ENCODE data around the gene COPS3. TPM values are rescaled to one million over a fixed set of nuclear protein-coding genes. Genes with fewer than 3 reads are reported as not detected.

COPS3 gene
- total and polyA plus RNA-seq, 9 of the 15 experiments (the other 6 are each of a cell fraction or from before 2014, with no cell fraction given) = 92.4 to 295 (median 167) TPM

DNA sequence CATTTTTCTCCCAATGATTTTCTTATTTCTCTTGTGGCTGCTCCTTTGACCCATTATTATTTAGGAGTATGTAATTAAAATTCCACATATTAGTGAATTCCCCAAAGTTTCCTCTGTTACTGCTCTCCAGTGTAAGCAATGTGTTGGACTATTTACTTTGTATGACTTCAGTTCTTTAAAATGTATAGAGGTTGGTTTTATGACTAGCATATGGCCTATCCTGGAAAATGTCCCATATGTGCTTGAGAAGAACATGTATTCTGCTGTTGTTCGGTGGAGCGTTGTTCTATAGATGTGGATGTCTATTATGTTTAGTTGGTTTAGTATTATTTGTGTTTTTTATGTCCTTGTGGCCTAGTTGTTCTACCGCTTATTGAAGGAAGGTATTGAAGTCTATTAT, 16.2 kb upstream of the COPS3 start (continued):
- TF ChIP-seq, protein P1, sequence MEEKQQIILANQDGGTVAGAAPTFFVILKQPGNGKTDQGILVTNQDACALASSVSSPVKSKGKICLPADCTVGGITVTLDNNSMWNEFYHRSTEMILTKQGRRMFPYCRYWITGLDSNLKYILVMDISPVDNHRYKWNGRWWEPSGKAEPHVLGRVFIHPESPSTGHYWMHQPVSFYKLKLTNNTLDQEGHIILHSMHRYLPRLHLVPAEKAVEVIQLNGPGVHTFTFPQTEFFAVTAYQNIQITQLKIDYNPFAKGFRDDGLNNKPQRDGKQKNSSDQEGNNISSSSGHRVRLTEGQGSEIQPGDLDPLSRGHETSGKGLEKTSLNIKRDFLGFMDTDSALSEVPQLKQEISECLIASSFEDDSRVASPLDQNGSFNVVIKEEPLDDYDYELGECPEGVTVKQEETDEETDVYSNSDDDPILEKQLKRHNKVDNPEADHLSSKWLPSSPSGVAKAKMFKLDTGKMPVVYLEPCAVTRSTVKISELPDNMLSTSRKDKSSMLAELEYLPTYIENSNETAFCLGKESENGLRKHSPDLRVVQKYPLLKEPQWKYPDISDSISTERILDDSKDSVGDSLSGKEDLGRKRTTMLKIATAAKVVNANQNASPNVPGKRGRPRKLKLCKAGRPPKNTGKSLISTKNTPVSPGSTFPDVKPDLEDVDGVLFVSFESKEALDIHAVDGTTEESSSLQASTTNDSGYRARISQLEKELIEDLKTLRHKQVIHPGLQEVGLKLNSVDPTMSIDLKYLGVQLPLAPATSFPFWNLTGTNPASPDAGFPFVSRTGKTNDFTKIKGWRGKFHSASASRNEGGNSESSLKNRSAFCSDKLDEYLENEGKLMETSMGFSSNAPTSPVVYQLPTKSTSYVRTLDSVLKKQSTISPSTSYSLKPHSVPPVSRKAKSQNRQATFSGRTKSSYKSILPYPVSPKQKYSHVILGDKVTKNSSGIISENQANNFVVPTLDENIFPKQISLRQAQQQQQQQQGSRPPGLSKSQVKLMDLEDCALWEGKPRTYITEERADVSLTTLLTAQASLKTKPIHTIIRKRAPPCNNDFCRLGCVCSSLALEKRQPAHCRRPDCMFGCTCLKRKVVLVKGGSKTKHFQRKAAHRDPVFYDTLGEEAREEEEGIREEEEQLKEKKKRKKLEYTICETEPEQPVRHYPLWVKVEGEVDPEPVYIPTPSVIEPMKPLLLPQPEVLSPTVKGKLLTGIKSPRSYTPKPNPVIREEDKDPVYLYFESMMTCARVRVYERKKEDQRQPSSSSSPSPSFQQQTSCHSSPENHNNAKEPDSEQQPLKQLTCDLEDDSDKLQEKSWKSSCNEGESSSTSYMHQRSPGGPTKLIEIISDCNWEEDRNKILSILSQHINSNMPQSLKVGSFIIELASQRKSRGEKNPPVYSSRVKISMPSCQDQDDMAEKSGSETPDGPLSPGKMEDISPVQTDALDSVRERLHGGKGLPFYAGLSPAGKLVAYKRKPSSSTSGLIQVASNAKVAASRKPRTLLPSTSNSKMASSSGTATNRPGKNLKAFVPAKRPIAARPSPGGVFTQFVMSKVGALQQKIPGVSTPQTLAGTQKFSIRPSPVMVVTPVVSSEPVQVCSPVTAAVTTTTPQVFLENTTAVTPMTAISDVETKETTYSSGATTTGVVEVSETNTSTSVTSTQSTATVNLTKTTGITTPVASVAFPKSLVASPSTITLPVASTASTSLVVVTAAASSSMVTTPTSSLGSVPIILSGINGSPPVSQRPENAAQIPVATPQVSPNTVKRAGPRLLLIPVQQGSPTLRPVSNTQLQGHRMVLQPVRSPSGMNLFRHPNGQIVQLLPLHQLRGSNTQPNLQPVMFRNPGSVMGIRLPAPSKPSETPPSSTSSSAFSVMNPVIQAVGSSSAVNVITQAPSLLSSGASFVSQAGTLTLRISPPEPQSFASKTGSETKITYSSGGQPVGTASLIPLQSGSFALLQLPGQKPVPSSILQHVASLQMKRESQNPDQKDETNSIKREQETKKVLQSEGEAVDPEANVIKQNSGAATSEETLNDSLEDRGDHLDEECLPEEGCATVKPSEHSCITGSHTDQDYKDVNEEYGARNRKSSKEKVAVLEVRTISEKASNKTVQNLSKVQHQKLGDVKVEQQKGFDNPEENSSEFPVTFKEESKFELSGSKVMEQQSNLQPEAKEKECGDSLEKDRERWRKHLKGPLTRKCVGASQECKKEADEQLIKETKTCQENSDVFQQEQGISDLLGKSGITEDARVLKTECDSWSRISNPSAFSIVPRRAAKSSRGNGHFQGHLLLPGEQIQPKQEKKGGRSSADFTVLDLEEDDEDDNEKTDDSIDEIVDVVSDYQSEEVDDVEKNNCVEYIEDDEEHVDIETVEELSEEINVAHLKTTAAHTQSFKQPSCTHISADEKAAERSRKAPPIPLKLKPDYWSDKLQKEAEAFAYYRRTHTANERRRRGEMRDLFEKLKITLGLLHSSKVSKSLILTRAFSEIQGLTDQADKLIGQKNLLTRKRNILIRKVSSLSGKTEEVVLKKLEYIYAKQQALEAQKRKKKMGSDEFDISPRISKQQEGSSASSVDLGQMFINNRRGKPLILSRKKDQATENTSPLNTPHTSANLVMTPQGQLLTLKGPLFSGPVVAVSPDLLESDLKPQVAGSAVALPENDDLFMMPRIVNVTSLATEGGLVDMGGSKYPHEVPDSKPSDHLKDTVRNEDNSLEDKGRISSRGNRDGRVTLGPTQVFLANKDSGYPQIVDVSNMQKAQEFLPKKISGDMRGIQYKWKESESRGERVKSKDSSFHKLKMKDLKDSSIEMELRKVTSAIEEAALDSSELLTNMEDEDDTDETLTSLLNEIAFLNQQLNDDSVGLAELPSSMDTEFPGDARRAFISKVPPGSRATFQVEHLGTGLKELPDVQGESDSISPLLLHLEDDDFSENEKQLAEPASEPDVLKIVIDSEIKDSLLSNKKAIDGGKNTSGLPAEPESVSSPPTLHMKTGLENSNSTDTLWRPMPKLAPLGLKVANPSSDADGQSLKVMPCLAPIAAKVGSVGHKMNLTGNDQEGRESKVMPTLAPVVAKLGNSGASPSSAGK (IDR thresholded peaks at IDR 0.05) = no peak
- TF ChIP-seq, protein P2, sequence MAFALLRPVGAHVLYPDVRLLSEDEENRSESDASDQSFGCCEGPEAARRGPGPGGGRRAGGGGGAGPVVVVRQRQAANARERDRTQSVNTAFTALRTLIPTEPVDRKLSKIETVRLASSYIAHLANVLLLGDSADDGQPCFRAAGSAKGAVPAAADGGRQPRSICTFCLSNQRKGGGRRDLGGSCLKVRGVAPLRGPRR (CRISPR knock-in tag; IDR thresholded peaks at IDR 0.05) = no peak
- no peak for TF ChIP-seq YY1 (IDR thresholded peaks at IDR 0.05; ENCODE audit: borderline replicate concordance in 1 of 3, control insufficient read depth in 1 of 3, extremely low read depth in 1 of 3, insufficient read depth in 3 of 3, insufficient read length in 1 of 3, insufficient replicate concordance in 2 of 3, low read depth in 1 of 3, low read length in 2 of 3)
- no peak for TF ChIP-seq NEUROD1 (IDR thresholded peaks at IDR 0.05; ENCODE audit: borderline replicate concordance, low read depth, low read length, partially characterized antibody)
- no peak for TF ChIP-seq DPF2 (IDR thresholded peaks at IDR 0.05)
- no peak for TF ChIP-seq NCOA1 (IDR thresholded peaks at IDR 0.05; ENCODE audit: low read depth)

Data from K562 (cell line).